T-helper 22 cell (primary cell): ENCODE results near the gene PDE1C.

ENCODE experiments used
- DNase-seq: peaks from one replicate; pipeline ENCODE4 v3.0.0-alpha.2; 2020; ENCODE audit warnings: low read depth

Gene PDE1C

GRCh38 chr7:31938650-31939049, 131.6 kb downstream of the PDE1C start:
- no peak for DNase-seq

- no peak for DNase-seq
Measured at GRCh38 chr7:31937982-31938381, 132.2 kb downstream of the PDE1C start.

- DNase-seq: no peak
Measured at GRCh38 chr7:31935124-31936054, 134.8 kb downstream of the PDE1C start.

GRCh38 chr7:31934551-31934950, 135.7 kb downstream of the PDE1C start:
- DNase-seq: no peak

- no peak for DNase-seq
Measured at GRCh38 chr7:31933481-31933880, 136.7 kb downstream of the PDE1C start.

- no peak for DNase-seq
Measured at GRCh38 chr7:31926991-31927584, 143.1 kb downstream of the PDE1C start.

- no peak for DNase-seq
Measured at GRCh38 chr7:31925753-31926454, 144.3 kb downstream of the PDE1C start.

GRCh38 chr7:31924251-31924650, 146.0 kb downstream of the PDE1C start:
- no peak for DNase-seq

- DNase-seq: no peak
Measured at GRCh38 chr7:31922848-31923247, 147.4 kb downstream of the PDE1C start.

- DNase-seq: no peak
Measured at GRCh38 chr7:31921047-31921446, 149.2 kb downstream of the PDE1C start.

- no peak for DNase-seq
Measured at GRCh38 chr7:31919678-31920369, 150.4 kb downstream of the PDE1C start.

- no peak for DNase-seq
Measured at GRCh38 chr7:31918706-31919393, 151.4 kb downstream of the PDE1C start.

GRCh38 chr7:31917256-31917655, 153.0 kb downstream of the PDE1C start:
- DNase-seq: no peak

- no peak for DNase-seq
Measured at GRCh38 chr7:31910191-31910590, 160.0 kb downstream of the PDE1C start.

- no peak for DNase-seq
Measured at GRCh38 chr7:31906479-31907171, 163.6 kb downstream of the PDE1C start.

- no peak for DNase-seq
Measured at GRCh38 chr7:31903962-31904361, 166.2 kb downstream of the PDE1C start.

GRCh38 chr7:31899356-31899927, 170.8 kb downstream of the PDE1C start:
- no peak for DNase-seq

GRCh38 chr7:31896925-31897324, 173.3 kb downstream of the PDE1C start:
- no peak for DNase-seq

- DNase-seq: no peak
Measured at GRCh38 chr7:31894308-31894707, 175.9 kb downstream of the PDE1C start.

- DNase-seq: no peak
Measured at GRCh38 chr7:31893365-31893764, 176.8 kb downstream of the PDE1C start.
